OCI-LY3 (cell line): ENCODE data around the gene TRPV4.

Experiments used
- EZH2phosphoT487 ChIP-seq: fragments of 200-600 bp; shearing (Covaris generic); IDR thresholded peaks from 2 replicates; pipeline ENCODE4 v1.6.1; 2018; ENCODE audit warnings: antibody characterized with exemption, mixed run types, low read depth
- TF ChIP-seq, protein P1 (sequence below): fragments of 200-600, 300-600 bp; sonication (generic); IDR thresholded peaks from 2 replicates; pipeline ENCODE4 v1.5.1; 2014; ENCODE audit warnings: antibody characterized with exemption, low read length, low read depth

DNA sequence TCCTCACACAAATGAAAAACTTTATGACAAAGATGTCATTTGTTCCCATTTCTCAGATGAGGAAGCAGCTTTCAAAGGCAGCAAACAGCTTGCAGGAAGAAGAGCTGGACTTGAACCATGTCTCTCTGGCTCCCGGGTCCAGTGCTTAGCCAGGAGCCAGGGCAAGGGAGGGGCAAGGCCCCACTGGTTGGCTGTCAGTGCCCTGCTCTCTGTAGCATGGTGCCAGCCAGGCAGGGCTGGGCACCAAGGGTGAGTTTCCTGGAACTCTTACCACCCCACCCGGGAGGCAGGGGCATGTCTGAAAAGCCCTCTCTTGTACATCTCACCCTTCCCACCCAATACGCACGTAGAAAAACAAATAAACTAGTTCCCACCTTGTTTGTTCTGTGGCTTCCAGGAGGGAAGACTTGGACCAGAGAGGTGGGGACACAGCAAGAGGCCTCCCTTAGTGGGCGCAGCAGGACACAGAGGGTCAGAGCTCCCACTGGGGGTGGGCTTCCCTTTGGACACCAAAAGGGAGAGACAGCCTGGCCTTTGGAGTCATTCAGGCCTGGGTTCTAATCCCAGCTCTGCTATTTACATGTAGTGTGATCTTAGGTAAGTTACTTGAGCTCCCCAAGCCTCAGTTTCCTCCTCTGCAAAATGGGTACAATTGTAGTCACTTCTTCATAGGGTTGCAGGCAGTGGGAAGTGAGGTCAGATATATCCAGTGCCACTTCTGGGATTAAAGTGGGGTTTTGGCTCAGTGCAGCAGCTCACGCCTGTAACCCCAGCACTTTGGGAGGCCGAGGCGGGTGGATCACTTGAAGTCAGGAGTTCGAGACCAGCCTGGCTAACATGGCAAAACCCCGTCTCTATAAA, 17.2 kb downstream of the TRPV4 start:
- TF ChIP-seq, protein P1, sequence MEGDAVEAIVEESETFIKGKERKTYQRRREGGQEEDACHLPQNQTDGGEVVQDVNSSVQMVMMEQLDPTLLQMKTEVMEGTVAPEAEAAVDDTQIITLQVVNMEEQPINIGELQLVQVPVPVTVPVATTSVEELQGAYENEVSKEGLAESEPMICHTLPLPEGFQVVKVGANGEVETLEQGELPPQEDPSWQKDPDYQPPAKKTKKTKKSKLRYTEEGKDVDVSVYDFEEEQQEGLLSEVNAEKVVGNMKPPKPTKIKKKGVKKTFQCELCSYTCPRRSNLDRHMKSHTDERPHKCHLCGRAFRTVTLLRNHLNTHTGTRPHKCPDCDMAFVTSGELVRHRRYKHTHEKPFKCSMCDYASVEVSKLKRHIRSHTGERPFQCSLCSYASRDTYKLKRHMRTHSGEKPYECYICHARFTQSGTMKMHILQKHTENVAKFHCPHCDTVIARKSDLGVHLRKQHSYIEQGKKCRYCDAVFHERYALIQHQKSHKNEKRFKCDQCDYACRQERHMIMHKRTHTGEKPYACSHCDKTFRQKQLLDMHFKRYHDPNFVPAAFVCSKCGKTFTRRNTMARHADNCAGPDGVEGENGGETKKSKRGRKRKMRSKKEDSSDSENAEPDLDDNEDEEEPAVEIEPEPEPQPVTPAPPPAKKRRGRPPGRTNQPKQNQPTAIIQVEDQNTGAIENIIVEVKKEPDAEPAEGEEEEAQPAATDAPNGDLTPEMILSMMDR = no peak
- no peak for TF ChIP-seq EZH2phosphoT487
